Head of caudate nucleus (tissue), 42 donors: ENCODE measurements around the gene SDC1.

Source experiments
- DNase-seq, 42 donors: peaks; one replicate each; pipeline versions ENCODE4 v3.0.0 to v3.0.0-alpha.2; 2020 to 2021; ENCODE audit warnings: mixed read lengths in 7 of 42
- intact Hi-C: fragments of 100-400 bp; cut with DNase I; formaldehyde crosslinking; loops from one replicate; pipeline ENCODE4 v1.15.0; 2022

The SDC1 gene

GRCh38 chr2:20216130-20217025 is 8.6 kb downstream of the SDC1 start:
- intact Hi-C loops, result no loop called here
- DNase-seq, result no peak

- intact Hi-C loops, result no loop called here
- DNase-seq, result no peak
Observed at GRCh38 chr2:20215183-20216040, 9.5 kb downstream of the SDC1 start.

- intact Hi-C loops, result no loop called here
- no peak for DNase-seq
Observed at GRCh38 chr2:20214566-20215182, 10.3 kb downstream of the SDC1 start.

GRCh38 chr2:20213651-20214565 is 11.0 kb downstream of the SDC1 start:
- intact Hi-C loops, result no loop called here
- no peak for DNase-seq

GRCh38 chr2:20212871-20213503 is 11.9 kb downstream of the SDC1 start:
- intact Hi-C loops, result no loop called here
- DNase-seq, result no peak

- DNase-seq, result no peak
- intact Hi-C loops, result no loop called here
Observed at GRCh38 chr2:20212459-20212870, 12.5 kb downstream of the SDC1 start.

GRCh38 chr2:20211860-20212458 is 13.0 kb downstream of the SDC1 start:
- intact Hi-C loops, result no loop called here
- no peak for DNase-seq

GRCh38 chr2:20211420-20211819 is 13.5 kb downstream of the SDC1 start:
- intact Hi-C loops, result no loop called here

GRCh38 chr2:20210462-20210861 is 14.5 kb downstream of the SDC1 start:
- intact Hi-C loops, result no loop called here
- no peak for DNase-seq

More at GRCh38 chr2:20211420-20211819, 13.5 kb downstream of the SDC1 start:
- DNase-seq, result no peak

GRCh38 chr2:20209373-20210109 is 15.4 kb downstream of the SDC1 start:
- intact Hi-C loops, result no loop called here
- no peak for DNase-seq

GRCh38 chr2:20208476-20208859 is 16.5 kb downstream of the SDC1 start:
- no peak for DNase-seq
- intact Hi-C loops, result no loop called here

GRCh38 chr2:20207051-20207450 is 17.9 kb downstream of the SDC1 start:
- DNase-seq, result no peak
- intact Hi-C loops, result no loop called here

GRCh38 chr2:20205915-20206524 is 18.9 kb downstream of the SDC1 start:
- intact Hi-C loops, result no loop called here
- no peak for DNase-seq

- no peak for DNase-seq
- intact Hi-C loops, result no loop called here
Observed at GRCh38 chr2:20205069-20205468, 19.9 kb downstream of the SDC1 start.

- intact Hi-C loops, result no loop called here
- no peak for DNase-seq
Observed at GRCh38 chr2:20203521-20204225, 21.3 kb downstream of the SDC1 start.

GRCh38 chr2:20203072-20203471 is 21.9 kb downstream of the SDC1 start:
- intact Hi-C loops, result no loop called here
- no peak for DNase-seq
